PC-3 (cell line): ENCODE measurements around the gene SSU72. TPM values are rescaled to one million over a fixed set of nuclear protein-coding genes. Genes with fewer than 3 reads are reported as not detected.

Source experiments
- ATAC-seq: fragments of 200-7000 bp; cut with Tn5 transposase; 2 replicates; pipeline ENCODE4 v1.9.1; 2020; ENCODE audit warnings: mild to moderate bottlenecking, moderate library complexity
- BruUV-seq: library from RNA; stranded (reverse); fragments of 400-500 nt; replicated peaks from 2 replicates; lab custom pipeline; 2021; lab: Mats Ljungman, UMichigan
- CTCF ChIA-PET: fragments of 300-600 bp; sonication (Branson Sonifier 250); formaldehyde crosslinking; loops from one replicate; lab custom pipeline; 2022; ENCODE audit warnings: antibody characterized with exemption; lab: Charles Lee
- POLR2A ChIA-PET: fragments of 300-600 bp; sonication (Branson Sonifier 250); formaldehyde crosslinking; loops from one replicate; lab custom pipeline; 2022; ENCODE audit warnings: antibody characterized with exemption; ENCODE audit not compliant: unreplicated experiment; lab: Charles Lee
- DNase-seq: peaks from one replicate; pipeline ENCODE4 v3.0.0-alpha.2; 2015
- H2AFZ ChIP-seq: fragments of 300-600 bp; sonication (generic); 2 replicates; pipeline ENCODE4 v1.6.0; 2016; ENCODE audit warnings: antibody characterized with exemption, low read length
- H3F3A ChIP-seq: fragments of 300-600 bp; sonication (generic); one replicate; pipeline ENCODE4 v1.6.0; 2017; ENCODE audit warnings: antibody characterized with exemption, low read length, control low read depth, mild to moderate bottlenecking; ENCODE audit not compliant: unreplicated experiment
- H3K27ac ChIP-seq: fragments of 300-600 bp; sonication (generic); 2 replicates; pipeline ENCODE4 v1.5.1; 2016; ENCODE audit warnings: mild to moderate bottlenecking, low read length
- H3K27me3 ChIP-seq: fragments of 300-600 bp; sonication (generic); 2 replicates; pipeline ENCODE4 v1.6.1; 2016; ENCODE audit warnings: low read length, mixed read lengths
- H3K36me3 ChIP-seq: fragments of 300-600 bp; sonication (generic); 2 replicates; pipeline ENCODE4 v1.6.1; 2016; ENCODE audit warnings: low read depth, mixed run types, low read length, mixed read lengths
- H3K4me1 ChIP-seq: fragments of 300-600 bp; sonication (generic); 2 replicates; pipeline ENCODE4 v1.5.1; 2016; ENCODE audit warnings: low read length; ENCODE audit not compliant: insufficient read depth
- H3K4me2 ChIP-seq: fragments of 300-600 bp; sonication (generic); 2 replicates; pipeline ENCODE4 v1.6.0; 2016; ENCODE audit warnings: low read length
- H3K4me3 ChIP-seq: fragments of 300-600 bp; sonication (generic); 2 replicates; pipeline ENCODE4 v1.5.1; 2016; ENCODE audit warnings: mild to moderate bottlenecking, low read length, mixed read lengths
- H3K79me2 ChIP-seq: fragments of 300-600 bp; sonication (generic); 2 replicates; pipeline ENCODE4 v1.6.1; 2017; ENCODE audit warnings: low read length, mixed read lengths
- H3K9ac ChIP-seq: fragments of 300-600 bp; sonication (generic); 2 replicates; pipeline ENCODE4 v1.6.0; 2016; ENCODE audit warnings: mild to moderate bottlenecking, low read length
- H3K9me2 ChIP-seq: fragments of 300-600 bp; sonication (generic); replicated peaks from 2 replicates; pipeline ENCODE4 v1.6.1; 2016; ENCODE audit warnings: mixed run types, low read length, mixed read lengths
- H3K9me3 ChIP-seq: fragments of 300-600 bp; sonication (generic); 2 replicates; pipeline ENCODE4 v1.6.1; 2016; ENCODE audit warnings: low read length, mixed read lengths
- H4K20me1 ChIP-seq: fragments of 300-600 bp; sonication (generic); 2 replicates; pipeline ENCODE4 v1.6.1; 2016; ENCODE audit warnings: low read length, mixed read lengths
- CTCF ChIP-seq: fragments of 300-600 bp; sonication (generic); conservative IDR thresholded peaks from 2 replicates; pipeline ENCODE4 v1.5.1; 2017; ENCODE audit warnings: antibody characterized with exemption, low read depth, mild to moderate bottlenecking, low read length
- EZH2 ChIP-seq: fragments of 300-600 bp; sonication (generic); IDR thresholded peaks from one replicate; pipeline ENCODE4 v1.6.1; 2017; ENCODE audit warnings: antibody characterized with exemption, mild to moderate bottlenecking, low read length; ENCODE audit not compliant: unreplicated experiment
- EZH2phosphoT487 ChIP-seq: fragments of 300-600 bp; sonication (generic); IDR thresholded peaks from 2 replicates; pipeline ENCODE4 v1.6.1; 2018; ENCODE audit warnings: mild to moderate bottlenecking, antibody characterized with exemption, low read length, borderline replicate concordance
- intact Hi-C: fragments of 100-400 bp; cut with micrococcal nuclease; formaldehyde crosslinking; loops from 2 replicates; pipeline ENCODE4 v1.9.0; 2023
- total RNA-seq: library from RNA; depleted of rRNA; stranded (reverse); fragments of >200 nt; gene quantifications from 2 replicates; pipeline ENCODE4 v1.2.3, GENCODE V29; 2014

Gene SSU72
- total RNA-seq, 1 experiment from 2014 or later: 283 TPM

DNA sequence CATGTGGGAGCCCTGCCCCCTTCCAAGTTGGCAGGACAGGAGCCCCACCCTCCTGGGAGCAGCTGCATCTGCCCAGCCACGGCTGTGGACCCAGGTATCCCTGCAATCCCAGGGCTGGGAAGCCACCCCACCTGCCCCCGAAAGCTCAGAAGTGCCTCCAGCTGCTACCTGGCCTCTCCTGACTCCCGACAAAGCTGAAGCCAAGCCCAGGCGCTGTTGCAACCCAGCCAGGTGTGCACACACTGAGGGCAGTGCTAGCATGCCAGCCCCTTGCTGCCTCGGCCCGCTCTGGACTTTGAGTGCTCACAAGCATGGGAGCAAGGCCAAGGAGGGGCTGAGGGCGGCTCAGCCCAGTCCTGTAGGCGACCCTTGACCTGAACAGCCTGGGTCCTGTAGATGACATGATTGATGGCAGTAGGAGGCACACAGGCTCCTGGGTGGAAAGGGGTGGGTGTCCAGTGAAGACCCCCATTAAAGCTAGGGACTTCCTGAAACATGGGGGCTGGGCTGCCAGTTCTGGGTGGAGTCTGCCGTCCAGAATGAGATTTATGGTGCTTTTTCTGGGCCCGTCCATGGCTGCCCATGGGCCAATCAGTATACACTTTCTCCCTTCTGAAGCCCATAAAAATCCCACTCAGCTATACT is 2.8 kb upstream of the SSU72 start:
- TF ChIP-seq CTCF (no peak), EZH2phosphoT487 (no peak), EZH2 (no peak)
- no peak overlapping the region for H3K4me3 ChIP-seq
- H4K20me1 ChIP-seq: no peaks in the 10 kb centered on the region
- no TSS peak for BruUV-seq
- DNase-seq (no peak), ATAC-seq (no peak)
- no peaks in the 10 kb centered on the region for H3K9me3 ChIP-seq
- ChIA-PET POLR2A (no interaction called here), CTCF (no interaction called here)
- H2AFZ ChIP-seq: no peak overlapping the region
- no peaks in the 10 kb centered on the region for H3F3A ChIP-seq
- H3K4me1 ChIP-seq: peaks cover 16% of the 10 kb centered on the region
- no peaks in the 10 kb centered on the region for H3K9me2 ChIP-seq
- peaks cover 26% of the 10 kb centered on the region for H3K79me2 ChIP-seq
- H3K27me3 ChIP-seq: peaks cover 4% of the 10 kb centered on the region; the same call in 1 of the 2 replicates
- H3K27ac ChIP-seq: no peak overlapping the region
- no peak overlapping the region for H3K9ac ChIP-seq
- intact Hi-C loops: no loop called here
- H3K36me3 ChIP-seq: peaks cover 4% of the 10 kb centered on the region; the same call in 1 of the 2 replicates
- no peak overlapping the region for H3K4me2 ChIP-seq

DNA sequence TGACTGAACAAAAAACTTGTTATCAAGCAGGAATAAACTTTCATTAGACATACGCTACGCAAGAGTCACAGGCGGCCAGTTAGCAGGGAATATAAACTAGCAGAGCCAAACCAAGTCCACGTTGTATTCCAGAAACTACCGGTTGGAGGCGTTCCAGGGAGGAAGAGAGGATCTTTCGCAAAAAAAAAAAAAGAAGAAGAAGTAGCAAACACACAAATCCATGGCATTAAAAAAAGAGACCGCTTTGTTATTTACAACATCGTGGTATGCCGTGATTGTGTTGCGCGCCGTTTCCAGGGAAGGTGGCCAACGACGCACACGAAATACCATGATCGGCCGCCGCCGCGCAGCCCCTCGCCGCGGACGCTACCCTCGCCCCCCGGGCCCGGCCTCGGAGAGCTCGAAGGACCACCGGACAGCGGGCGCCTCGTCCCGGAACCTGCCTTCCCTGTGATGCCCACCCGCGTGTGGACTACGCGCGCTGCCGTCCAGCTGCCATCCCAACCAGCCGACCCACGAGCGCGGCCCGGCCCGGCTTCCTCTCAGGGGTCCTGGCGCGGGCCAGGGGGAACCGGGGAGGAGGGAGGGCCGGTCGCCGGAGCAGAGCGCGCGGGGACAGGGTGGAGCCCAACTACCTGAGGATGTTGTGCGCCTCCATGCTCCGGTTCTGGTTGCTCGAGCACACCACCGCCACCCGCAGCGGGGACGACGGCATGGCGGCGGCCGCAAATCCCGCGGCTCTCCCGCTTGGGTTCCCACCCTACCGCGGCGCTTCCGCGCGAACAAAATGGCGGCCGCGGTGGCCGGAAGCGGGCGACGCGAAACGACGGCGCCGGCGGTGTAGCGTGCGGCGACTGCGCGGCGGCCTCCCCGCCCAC is 581 bp downstream of the SSU72 start:
- Histone ChIP-seq H3K27me3 (no peaks in the 10 kb centered on the region), H3K4me3 (peak overlapping the region; percentile 94), H3K9me3 (no peaks in the 10 kb centered on the region), H3F3A (no peaks in the 10 kb centered on the region), H3K79me2 (peaks cover 60% of the 10 kb centered on the region), H3K9ac (peak overlapping the region; percentile 100), H3K9me2 (no peaks in the 10 kb centered on the region), H3K27ac (peak overlapping the region; percentile 83), H4K20me1 (peaks cover 17% of the 10 kb centered on the region), H2AFZ (peak overlapping the region; percentile 66), H3K4me2 (peak overlapping the region; percentile 83), H3K4me1 (peaks cover 17% of the 10 kb centered on the region), H3K36me3 (peaks cover 24% of the 10 kb centered on the region; the same call in 1 of the 2 replicates)
- no TSS peak for BruUV-seq
- peak; percentile 70 for ATAC-seq
- no peak for TF ChIP-seq EZH2
- peak; percentile 53 for TF ChIP-seq CTCF
- intact Hi-C loops: no loop called here
- peak; percentile 63 for DNase-seq
- POLR2A ChIA-PET: interaction anchor here (0.6 kb wide), 1 partner anchor 586 kb away, joined by 3 read pairs; no protein-coding TSS in a partner anchor
- CTCF ChIA-PET: no interaction called here

DNA sequence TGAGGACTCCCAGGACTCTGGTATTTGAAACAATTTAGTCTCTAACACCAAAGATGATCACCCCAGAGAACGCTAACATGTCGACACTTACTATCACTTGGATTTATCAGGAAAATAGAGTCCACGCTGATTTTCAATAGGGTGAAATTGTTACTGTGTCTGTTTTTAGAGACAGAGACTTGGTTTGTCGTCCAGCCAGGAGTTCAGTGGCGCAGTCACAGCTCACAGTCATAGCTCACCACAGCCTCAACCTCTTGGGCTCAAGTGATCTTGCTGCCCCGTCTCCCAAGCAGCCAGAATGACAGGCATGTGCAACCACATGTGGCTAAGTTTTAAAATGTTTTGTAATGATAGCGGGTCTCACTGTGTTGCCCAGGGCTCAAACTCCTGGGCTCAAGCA is 5.3 kb downstream of the SSU72 start:
- H4K20me1 ChIP-seq: peaks cover 57% of the 10 kb centered on the region
- H3F3A ChIP-seq: no peaks in the 10 kb centered on the region
- no peak overlapping the region for H3K27ac ChIP-seq
- H3K9ac ChIP-seq: no peak overlapping the region
- peaks cover 46% of the 10 kb centered on the region for H3K36me3 ChIP-seq
- TF ChIP-seq EZH2 (no peak), EZH2phosphoT487 (no peak), CTCF (no peak)
- H3K27me3 ChIP-seq: no peaks in the 10 kb centered on the region
- CTCF ChIA-PET: no interaction called here
- no peak overlapping the region for H3K4me3 ChIP-seq
- no peak overlapping the region for H2AFZ ChIP-seq
- no peaks in the 10 kb centered on the region for H3K9me3 ChIP-seq
- no TSS peak for BruUV-seq
- POLR2A ChIA-PET: no interaction called here
- DNase-seq (no peak), ATAC-seq (no peak)
- H3K9me2 ChIP-seq: no peaks in the 10 kb centered on the region
- no peak overlapping the region for H3K4me2 ChIP-seq
- peaks cover 100% of the 10 kb centered on the region for H3K79me2 ChIP-seq
- intact Hi-C loops: no loop called here
- peaks cover 8% of the 10 kb centered on the region for H3K4me1 ChIP-seq
